OCI-LY7 (cell line): ENCODE data around the gene LSM8. TPM values are rescaled to one million over a fixed set of nuclear protein-coding genes. Genes with fewer than 3 reads are reported as not detected.

Source experiments
- BruUV-seq: library from RNA; stranded (reverse); fragments of 400-500 nt; replicated peaks from 2 replicates; lab custom pipeline; 2021; lab: Mats Ljungman, UMichigan
- CTCF ChIA-PET: fragments of 300-600 bp; sonication (Branson Sonifier 250); formaldehyde crosslinking; loops from one replicate; lab custom pipeline; 2022; ENCODE audit warnings: antibody characterized with exemption; ENCODE audit not compliant: unreplicated experiment; lab: Charles Lee
- POLR2A ChIA-PET: fragments of 300-600 bp; sonication (Branson Sonifier 250); formaldehyde crosslinking; loops from one replicate; lab custom pipeline; 2022; ENCODE audit warnings: antibody characterized with exemption; lab: Charles Lee
- DNase-seq: peaks from one replicate; pipeline ENCODE4 v3.0.0-alpha.2; 2015; ENCODE audit warnings: low spot score
- H2AFZ ChIP-seq: fragments of 200-600 bp; sonication (generic), shearing (Covaris generic); 2 replicates; pipeline ENCODE4 v1.6.1; 2014; ENCODE audit warnings: mild to moderate bottlenecking, antibody characterized with exemption, low read length, moderate library complexity
- H3K27ac ChIP-seq: fragments of 200-600 bp; sonication (generic); 2 replicates; pipeline ENCODE4 v1.5.1; 2014; ENCODE audit warnings: mixed run types, low read depth, mild to moderate bottlenecking, moderate library complexity, low read length, inconsistent platforms; ENCODE audit not compliant: poor library complexity, severe bottlenecking
- H3K36me3 ChIP-seq: fragments of 200-600 bp; sonication (generic); 2 replicates; pipeline ENCODE4 v1.6.1; 2014; ENCODE audit warnings: mild to moderate bottlenecking, antibody characterized with exemption, low read length, moderate library complexity, mixed read lengths; ENCODE audit not compliant: insufficient read depth
- H3K4me1 ChIP-seq: fragments of 200-600 bp; sonication (generic); 2 replicates; pipeline ENCODE4 v1.5.1; 2014; ENCODE audit warnings: mild to moderate bottlenecking, low read length; ENCODE audit not compliant: insufficient read depth, poor library complexity, severe bottlenecking
- H3K4me2 ChIP-seq: fragments of 200-600 bp; sonication (generic); 2 replicates; pipeline ENCODE4 v1.6.1; 2014; ENCODE audit warnings: mild to moderate bottlenecking, low read length
- H3K4me3 ChIP-seq: fragments of 200-600 bp; sonication (generic); 2 replicates; pipeline ENCODE4 v1.5.1; 2014; ENCODE audit warnings: mild to moderate bottlenecking, low read depth, low read length; ENCODE audit not compliant: poor library complexity, severe bottlenecking
- H3K79me2 ChIP-seq: fragments of 200-600 bp; sonication (generic); 2 replicates; pipeline ENCODE4 v1.6.1; 2016; ENCODE audit warnings: low read depth, mild to moderate bottlenecking, low read length, moderate library complexity, mixed read lengths; ENCODE audit not compliant: insufficient read depth
- H3K9me2 ChIP-seq: fragments of 200-600 bp; sonication (generic); 2 replicates; pipeline ENCODE4 v1.6.1; 2016; ENCODE audit warnings: mild to moderate bottlenecking, low read length, mixed read lengths; ENCODE audit not compliant: insufficient read depth
- H3K9me3 ChIP-seq: fragments of 200-600 bp; sonication (generic); 2 replicates; pipeline ENCODE4 v1.6.1; 2014; ENCODE audit warnings: mild to moderate bottlenecking, mixed run types, low read length, mixed read lengths
- H4K20me1 ChIP-seq: fragments of 200-600 bp; sonication (generic); 2 replicates; pipeline ENCODE4 v1.6.1; 2014; ENCODE audit warnings: mild to moderate bottlenecking, antibody characterized with exemption, low read length, moderate library complexity, mixed read lengths; ENCODE audit not compliant: insufficient read depth
- CTCF ChIP-seq: fragments of 200-600 bp; sonication (generic); conservative IDR thresholded peaks from 2 replicates; pipeline ENCODE4 v1.5.1; 2014; ENCODE audit warnings: mild to moderate bottlenecking, antibody characterized with exemption, low read length, moderate library complexity, mixed read lengths
- EZH2phosphoT487 ChIP-seq: fragments of 200-600 bp; sonication (generic); IDR thresholded peaks from 2 replicates; pipeline ENCODE4 v1.6.1; 2018; ENCODE audit warnings: low read depth, borderline replicate concordance, mild to moderate bottlenecking, mixed run types, antibody characterized with exemption, low read length, moderate library complexity, mixed read lengths
- intact Hi-C: fragments of 100-400 bp; cut with micrococcal nuclease; formaldehyde crosslinking; loops from one replicate; pipeline ENCODE4 v1.10.0; 2022; ENCODE audit not compliant: unreplicated experiment
- total RNA-seq, 2 experiments: library from RNA; depleted of rRNA in 1 of 2; stranded (reverse); fragments of >200 nt in 1 of 2; shearing (Covaris generic) in 1 of 2; gene quantifications; 2 replicates each; pipeline ENCODE4 v1.2.3, GENCODE V29; 2014 to 2022

The LSM8 gene
- total RNA-seq, 2 experiments from 2014 or later: 80.7 to 105 TPM

GRCh38 chr7:118153551-118154177 is 30.3 kb upstream of the LSM8 start:
- H3K79me2 ChIP-seq: no peaks in the 10 kb centered on the region
- no peak overlapping the region for H3K4me3 ChIP-seq
- TF ChIP-seq EZH2phosphoT487 (no peak), CTCF (peak; percentile 91)
- H3K9me2 ChIP-seq: no peaks in the 10 kb centered on the region
- H3K27ac ChIP-seq: no peak overlapping the region
- no TSS peak for BruUV-seq
- no peaks in the 10 kb centered on the region for H3K36me3 ChIP-seq
- H3K4me1 ChIP-seq: no peaks in the 10 kb centered on the region
- no peak overlapping the region for H3K4me2 ChIP-seq
- H3K9me3 ChIP-seq: peaks cover 17% of the 10 kb centered on the region; the same call in 1 of the 2 replicates
- CTCF ChIA-PET: interaction anchor here (0.6 kb wide), 1 partner anchor 694 kb away, joined by 3 read pairs; no protein-coding TSS in a partner anchor
- DNase-seq: peak; percentile 47
- H4K20me1 ChIP-seq: no peaks in the 10 kb centered on the region
- POLR2A ChIA-PET: interaction anchor here (0.6 to 1.2 kb wide), 3 partner anchors 174 to 575 kb away, joined by 3 to 4 read pairs (median 3); no protein-coding TSS in a partner anchor
- no peak overlapping the region for H2AFZ ChIP-seq
- intact Hi-C loops: loop anchor here (5.0 to 10.0 kb wide), 2 partner anchors 399 to 696 kb away; no protein-coding TSS in a partner anchor

DNA sequence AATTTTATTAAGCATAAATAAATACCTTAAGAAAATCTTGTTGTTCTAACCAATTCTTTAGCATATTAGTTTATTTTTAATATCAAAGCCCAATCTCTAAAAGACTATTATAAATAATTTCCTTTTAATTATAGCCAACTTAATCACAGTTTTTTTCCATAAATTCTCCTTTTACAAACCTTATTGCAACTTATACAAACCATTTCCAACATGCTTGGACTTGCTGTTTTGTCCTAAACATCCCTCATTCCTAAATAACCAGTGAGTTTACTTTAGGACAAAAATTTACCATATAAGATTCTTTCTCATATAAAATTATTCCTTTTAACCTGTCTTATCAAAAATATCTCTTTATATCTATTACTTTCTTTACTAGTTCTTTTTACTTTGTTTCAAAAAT is 25.2 kb upstream of the LSM8 start:
- H2AFZ ChIP-seq: no peak overlapping the region
- H3K4me3 ChIP-seq: no peak overlapping the region
- ChIA-PET POLR2A (interaction anchor here (1.0 to 1.3 kb wide), 2 partner anchors 12 to 13 kb away, joined by 3 read pairs; no protein-coding TSS in a partner anchor), CTCF (no interaction called here)
- no peaks in the 10 kb centered on the region for H3K79me2 ChIP-seq
- H3K36me3 ChIP-seq: no peaks in the 10 kb centered on the region
- no TSS peak for BruUV-seq
- H3K27ac ChIP-seq: no peak overlapping the region
- H3K4me1 ChIP-seq: no peaks in the 10 kb centered on the region
- no peaks in the 10 kb centered on the region for H3K9me2 ChIP-seq
- TF ChIP-seq EZH2phosphoT487 (no peak), CTCF (no peak)
- H3K4me2 ChIP-seq: no peak overlapping the region
- DNase-seq: peak; percentile 30
- intact Hi-C loops: loop anchor here (10.0 kb wide), 1 partner anchor 404 kb away; no protein-coding TSS in a partner anchor
- peaks cover 30% of the 10 kb centered on the region for H3K9me3 ChIP-seq
- H4K20me1 ChIP-seq: no peaks in the 10 kb centered on the region

- POLR2A ChIA-PET: interaction anchor here (0.9 kb wide), 1 partner anchor 8 kb away, joined by 3 read pairs; no protein-coding TSS in a partner anchor
Observed at GRCh38 chr7:118169146-118169545, 14.8 kb upstream of the LSM8 start.

More at GRCh38 chr7:118169146-118169545, 14.8 kb upstream of the LSM8 start:
- BruUV-seq: no TSS peak
- H4K20me1 ChIP-seq: no peaks in the 10 kb centered on the region
- no peaks in the 10 kb centered on the region for H3K9me2 ChIP-seq
- H3K79me2 ChIP-seq: no peaks in the 10 kb centered on the region
- intact Hi-C loops: no loop called here
- peaks cover under 1% of the 10 kb centered on the region; the same call in 1 of the 2 replicates for H3K9me3 ChIP-seq
- H3K4me3 ChIP-seq: no peak overlapping the region
- no peaks in the 10 kb centered on the region for H3K36me3 ChIP-seq
- H3K4me2 ChIP-seq: no peak overlapping the region
- CTCF ChIA-PET: no interaction called here
- 0 out of 2 replicates have a peak, but pooled peaks have one; percentile 18 for TF ChIP-seq CTCF
- no peak for TF ChIP-seq EZH2phosphoT487
- no peak for DNase-seq
- H2AFZ ChIP-seq: no peak overlapping the region
- H3K4me1 ChIP-seq: no peaks in the 10 kb centered on the region
- no peak overlapping the region for H3K27ac ChIP-seq
